HG03097 (cell line): ENCODE measurements around the gene AGAP1.

Experiments used
- ATAC-seq: cut with Tn5 transposase; IDR thresholded peaks from one replicate; pipeline ENCODE4 v1.9.1; 2021; ENCODE audit not compliant: unreplicated experiment, low FRiP score

Gene AGAP1

GRCh38 chr2:235527806-235528469 lies 34.1 kb downstream of the AGAP1 start:
- no peak for ATAC-seq

DNA sequence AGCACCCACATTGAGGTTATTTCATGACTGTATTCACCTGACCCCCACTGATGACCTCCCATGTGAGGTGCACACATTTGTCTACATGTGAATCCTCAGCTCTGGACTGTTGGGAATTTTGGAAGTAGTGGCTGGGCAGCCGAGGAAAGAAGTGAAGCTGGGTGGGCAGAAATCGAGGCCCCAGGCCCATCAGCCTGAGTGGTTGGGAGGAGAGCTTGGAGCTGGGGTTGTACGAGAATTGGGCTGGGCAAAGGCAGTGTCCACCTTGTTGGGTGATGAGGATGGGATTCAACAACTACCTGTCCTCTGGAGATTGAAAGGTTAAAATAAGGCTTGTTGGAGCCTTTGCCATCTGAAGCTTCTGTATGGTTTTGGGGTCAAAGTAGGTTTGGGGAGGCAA lies 35.8 kb downstream of the AGAP1 start:
- ATAC-seq, result no peak

DNA sequence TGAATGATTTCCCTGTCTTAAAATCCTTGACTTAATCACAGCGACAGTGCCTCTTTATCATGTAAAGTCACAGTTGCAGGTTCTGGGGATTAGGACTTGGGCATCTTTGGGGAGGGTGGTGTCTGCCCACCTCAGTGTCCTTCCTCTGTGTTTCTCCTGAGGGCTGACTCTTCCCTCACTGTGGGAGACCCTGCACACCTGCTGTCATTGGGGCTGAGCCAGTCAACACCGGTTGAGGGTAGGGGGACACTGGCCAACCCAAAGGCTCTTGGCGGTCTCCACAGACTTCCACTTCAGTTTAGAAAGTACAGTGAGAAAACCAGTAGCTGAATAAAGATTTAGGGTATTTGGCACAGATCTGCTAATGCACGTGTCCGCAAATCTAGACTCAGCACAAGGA lies 36.9 kb downstream of the AGAP1 start:
- ATAC-seq, result no peak

DNA sequence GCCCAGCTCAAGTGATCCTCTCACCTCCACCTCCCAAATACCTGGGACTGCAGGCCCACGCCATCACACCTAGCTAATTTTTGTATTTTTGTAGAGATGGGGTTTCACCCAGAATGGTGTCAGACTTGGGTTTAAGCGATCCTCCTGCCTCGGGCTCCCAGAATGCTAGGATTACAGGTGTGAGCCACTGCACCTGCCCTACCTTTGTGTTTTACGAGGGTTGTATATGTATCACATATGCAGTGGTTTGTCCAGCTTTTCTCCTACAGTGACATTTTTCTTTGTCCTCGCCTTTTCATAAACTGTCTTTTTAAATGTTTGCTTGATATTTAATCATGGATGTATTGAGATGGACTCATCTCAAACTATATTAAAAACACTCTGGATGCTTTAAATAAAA lies 38.5 kb downstream of the AGAP1 start:
- ATAC-seq, result no peak

DNA sequence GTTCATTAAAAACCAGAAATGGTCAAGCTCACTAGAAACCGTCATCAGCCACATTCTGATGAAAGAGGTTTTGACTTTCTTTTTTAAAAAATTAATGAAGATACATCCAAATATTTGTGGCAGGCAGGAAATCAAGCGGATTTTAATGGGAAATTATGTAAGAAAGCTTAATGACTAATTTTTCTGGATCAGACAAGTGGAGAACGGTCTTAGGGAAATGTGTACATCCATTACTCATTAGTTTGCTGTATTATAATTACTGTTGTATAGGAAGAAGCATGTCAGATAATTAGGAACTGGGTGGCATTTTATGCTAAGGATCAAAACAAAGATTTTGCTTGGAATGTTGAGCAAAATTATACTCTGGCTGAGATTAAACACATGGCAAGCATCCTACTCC lies 39.4 kb downstream of the AGAP1 start:
- ATAC-seq, result no peak

GRCh38 chr2:235533616-235534385 lies 40.0 kb downstream of the AGAP1 start:
- ATAC-seq, result no peak

DNA sequence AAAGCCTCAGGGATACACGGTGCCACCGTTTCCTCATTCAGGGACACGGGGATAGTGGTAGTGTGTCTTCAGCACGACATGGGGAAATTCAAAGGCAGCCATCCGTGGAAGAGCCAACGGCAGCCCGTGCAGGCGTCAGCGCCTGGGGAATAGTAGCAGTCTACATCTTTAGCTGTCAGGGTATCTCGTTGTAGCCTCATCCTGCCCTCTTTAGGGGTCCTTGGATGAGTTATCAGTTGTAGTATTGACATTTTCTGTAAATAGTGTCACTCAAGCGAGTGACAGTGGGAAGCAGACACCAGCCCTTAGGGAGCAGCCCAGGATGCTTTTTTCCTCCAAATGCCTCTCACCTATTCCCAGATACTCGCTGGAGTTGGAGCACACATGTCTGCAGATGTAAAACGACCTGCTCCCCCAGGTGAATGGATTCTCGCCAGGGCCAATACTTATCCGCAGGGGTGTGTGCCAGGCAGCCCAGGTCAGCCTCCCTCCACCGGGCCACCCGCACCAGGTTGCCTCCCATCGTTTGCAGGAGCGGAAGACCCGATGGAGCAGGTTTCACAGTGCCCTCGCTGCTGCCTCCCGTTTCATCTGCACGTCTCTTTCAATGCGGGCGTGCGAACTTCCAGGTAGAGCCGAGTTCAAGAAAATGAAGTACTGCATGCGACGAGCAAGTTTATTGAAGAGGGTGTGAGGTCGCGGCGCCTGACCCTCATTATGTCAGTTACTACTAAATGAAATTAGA lies 41.0 kb downstream of the AGAP1 start:
- ATAC-seq, result no peak

GRCh38 chr2:235535423-235536130 lies 41.7 kb downstream of the AGAP1 start:
- no peak for ATAC-seq

GRCh38 chr2:235536711-235537110 lies 42.9 kb downstream of the AGAP1 start:
- ATAC-seq, result no peak

DNA sequence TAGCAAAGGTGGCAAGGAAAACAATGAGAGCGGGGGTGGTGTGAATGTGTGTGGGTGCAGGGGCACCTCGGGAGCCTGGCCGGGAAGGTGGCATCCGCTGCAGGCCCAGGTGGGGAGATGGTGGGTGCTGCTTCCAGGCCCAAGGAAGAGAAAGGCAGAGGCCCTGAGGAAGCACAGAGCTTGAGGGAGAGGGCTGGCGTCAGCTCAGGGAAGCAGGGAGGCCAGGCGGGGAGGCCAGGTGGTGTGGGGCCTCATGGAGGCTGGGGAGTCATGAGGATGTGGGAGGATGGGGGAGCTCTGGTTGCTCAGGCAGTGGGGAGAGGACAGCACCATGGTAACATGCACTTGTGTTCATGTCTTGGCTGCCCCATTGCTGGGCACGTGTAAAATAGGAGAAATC lies 43.3 kb downstream of the AGAP1 start:
- no peak for ATAC-seq

DNA sequence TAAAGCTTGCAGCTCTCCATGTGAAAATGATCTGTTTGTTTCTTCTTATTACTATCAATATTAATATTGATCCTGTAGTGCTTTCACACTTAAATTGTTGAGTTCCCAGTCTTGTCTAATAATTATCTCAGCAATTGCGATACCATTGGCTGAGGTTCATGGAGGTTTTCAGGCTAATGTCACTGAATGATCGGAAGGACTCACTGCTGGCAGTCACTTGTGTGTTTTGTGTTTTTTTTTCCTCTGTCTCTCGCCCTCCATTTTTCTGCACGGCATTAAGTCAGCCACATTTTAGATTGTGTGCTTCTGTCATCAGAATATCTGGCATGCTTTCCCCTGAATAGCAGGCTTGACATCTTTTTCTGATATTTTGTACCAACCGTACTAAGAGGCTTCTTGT lies 43.7 kb downstream of the AGAP1 start:
- no peak for ATAC-seq

- no peak for ATAC-seq
These were observed 44.3 kb downstream of the AGAP1 start for GRCh38 chr2:235538144-235538639.

- ATAC-seq, result no peak
These were observed 45.1 kb downstream of the AGAP1 start for GRCh38 chr2:235538981-235539380.

- no peak for ATAC-seq
These were observed 45.9 kb downstream of the AGAP1 start for GRCh38 chr2:235539773-235540172.

DNA sequence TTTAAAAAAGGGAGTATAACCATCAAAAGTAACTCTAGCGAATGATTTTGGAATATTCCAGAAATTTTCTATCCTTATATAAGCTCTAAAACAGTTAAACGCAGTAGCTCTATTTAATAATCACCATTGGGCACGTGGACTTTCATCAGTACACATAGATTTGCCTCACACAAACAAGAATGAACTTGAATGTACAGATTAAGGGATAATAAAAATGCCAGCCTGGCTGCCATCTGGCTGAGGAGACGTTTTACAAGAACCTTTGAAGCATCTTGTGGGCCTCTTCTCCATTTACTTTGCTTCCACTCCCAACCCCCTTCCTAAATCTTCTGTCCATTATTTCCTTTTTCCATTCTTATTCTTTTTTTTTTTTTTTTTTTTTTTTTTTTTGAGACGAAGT lies 47.2 kb downstream of the AGAP1 start:
- ATAC-seq, result no peak

DNA sequence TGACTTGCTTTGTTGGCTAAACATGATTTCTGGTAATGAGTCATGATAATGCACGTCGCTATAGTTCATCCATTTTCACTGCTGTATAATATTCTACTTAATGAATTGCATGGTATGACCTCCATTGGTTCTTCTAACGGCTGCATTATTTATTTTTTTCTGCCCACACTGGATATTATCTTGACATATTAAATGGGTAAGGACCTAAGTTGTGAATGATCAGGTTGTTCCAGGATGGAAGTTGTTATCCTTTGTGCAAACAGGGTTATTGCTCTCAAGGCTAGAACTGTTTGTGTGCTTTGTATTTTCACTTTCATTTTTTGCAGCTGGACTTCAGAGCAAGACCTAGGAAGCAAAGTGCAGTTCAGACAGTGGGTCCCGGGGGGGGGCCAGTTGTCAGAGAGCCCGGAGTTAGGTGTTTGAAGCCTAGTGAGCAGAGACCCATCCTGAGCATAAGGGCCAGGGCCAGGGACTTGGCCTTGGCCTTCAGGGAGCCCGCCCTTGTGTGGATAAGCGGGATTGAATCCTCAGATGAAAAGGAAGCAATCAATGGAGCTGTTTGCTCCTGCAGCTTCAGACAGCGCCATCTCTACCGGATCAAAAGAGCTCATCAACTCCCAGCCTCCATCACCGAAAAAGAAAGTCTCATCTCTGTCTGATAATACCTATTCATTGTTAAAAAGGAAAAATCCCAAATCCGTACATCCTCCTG lies 48.2 kb downstream of the AGAP1 start:
- ATAC-seq, result no peak

DNA sequence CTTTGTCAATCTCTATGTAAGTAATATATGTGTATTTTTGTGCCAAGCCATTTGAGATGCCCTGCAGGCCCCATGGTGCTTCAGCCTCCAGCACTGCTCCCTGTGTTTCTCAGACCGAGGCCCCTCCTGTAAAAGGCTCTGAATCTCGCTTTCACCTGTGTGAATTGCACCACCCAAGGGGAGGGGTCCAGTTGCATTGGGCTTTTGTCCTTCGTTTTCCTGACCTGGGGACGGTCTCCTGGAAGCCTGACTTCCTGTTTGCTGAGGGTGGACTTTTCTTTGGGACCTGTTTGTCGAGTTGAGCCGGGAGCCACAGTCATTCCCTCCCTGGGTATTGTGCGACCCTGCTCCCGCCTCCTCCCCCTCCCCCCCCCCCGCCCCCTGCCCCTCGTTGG lies 48.9 kb downstream of the AGAP1 start:
- ATAC-seq, result no peak

GRCh38 chr2:235543128-235543750 lies 49.4 kb downstream of the AGAP1 start:
- no peak for ATAC-seq

DNA sequence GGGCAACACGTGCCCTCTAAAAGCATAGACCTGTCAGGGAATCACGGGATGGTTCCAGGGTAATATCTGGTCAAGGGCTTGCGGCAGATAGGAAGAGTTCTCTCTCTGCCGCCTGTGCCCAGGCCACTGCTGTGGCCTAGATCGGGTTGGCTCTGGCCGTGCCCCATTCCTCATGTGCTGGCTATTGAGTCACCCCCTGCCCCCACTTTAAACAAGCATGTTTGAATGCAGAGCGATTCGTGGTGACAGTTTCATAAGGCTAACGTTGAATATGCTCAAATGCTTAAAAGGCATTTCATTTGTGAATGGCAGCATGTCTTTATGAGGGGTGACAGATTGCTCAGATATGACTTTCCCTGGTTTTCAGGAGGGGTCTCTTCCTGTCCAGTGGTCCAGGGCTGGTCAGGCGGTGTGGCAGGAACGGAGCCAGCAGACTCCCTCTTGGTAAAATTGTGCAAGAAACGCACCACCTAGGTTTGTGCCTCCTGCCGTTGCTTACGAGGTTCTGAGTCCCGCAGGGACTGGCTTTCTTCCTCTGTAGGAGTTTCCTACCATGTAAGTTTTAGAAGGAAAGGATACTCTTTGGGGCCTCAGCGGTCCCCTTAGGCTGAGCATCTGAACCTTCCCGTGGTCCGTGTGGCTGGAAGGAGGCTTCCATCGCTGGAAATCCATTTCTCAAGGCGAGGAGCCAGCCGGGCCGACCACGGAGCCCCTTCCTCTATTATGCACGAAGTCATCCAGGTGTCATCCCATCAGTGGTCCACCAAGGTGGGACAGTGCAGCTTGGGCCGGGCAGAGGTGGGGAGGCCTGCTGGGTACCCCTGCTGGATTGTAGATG lies 50.2 kb downstream of the AGAP1 start:
- ATAC-seq, result no peak
